CD14-positive monocyte (primary cell): ENCODE data around the gene DUSP28. TPM values are rescaled to one million over a fixed set of nuclear protein-coding genes. Genes with fewer than 3 reads are reported as not detected.

ENCODE experiments used
- DNase-seq, 3 donors: peaks; one replicate each; pipeline ENCODE4 v3.0.0-alpha.2; 2011 to 2022
- H2AFZ ChIP-seq: 2 replicates; pipeline ENCODE4 v1.6.0; 2012; ENCODE audit warnings: mild to moderate bottlenecking, low read depth, low read length, inconsistent platforms; ENCODE audit not compliant: insufficient read depth, poor library complexity, severe bottlenecking
- H3K27ac ChIP-seq, 2 donors: 1 replicate in 1 of 2; 2 replicates in 1 of 2; pipeline ENCODE4 v1.5.1; 2012 to 2013; ENCODE audit warnings: low read length in 2 of 2, control low read depth in 1 of 2, inconsistent platforms in 1 of 2, low read depth in 1 of 2, mild to moderate bottlenecking in 1 of 2
- H3K27me3 ChIP-seq, 2 donors: one replicate each; pipeline versions ENCODE4 v1.6.0 to v1.6.1; 2011 to 2013; ENCODE audit warnings: low read length in 2 of 2; ENCODE audit not compliant: control insufficient read depth in 2 of 2, insufficient read depth in 2 of 2
- H3K36me3 ChIP-seq, 2 donors: replicated peaks in 1 of 2; 1 replicate in 1 of 2; 2 replicates in 1 of 2; pipeline versions ENCODE4 v1.5.1 to v1.6.1; 2012 to 2013; ENCODE audit warnings: low read length in 2 of 2, control low read depth in 1 of 2, inconsistent platforms in 1 of 2, mild to moderate bottlenecking in 1 of 2; ENCODE audit not compliant: insufficient read depth in 2 of 2, control insufficient read depth in 1 of 2
- H3K4me1 ChIP-seq, 2 donors: 1 replicate in 1 of 2; 2 replicates in 1 of 2; pipeline versions ENCODE4 v1.5.1 to v1.6.1; 2012 to 2013; ENCODE audit warnings: low read length in 2 of 2, control low read depth in 1 of 2, inconsistent platforms in 1 of 2, mild to moderate bottlenecking in 1 of 2, moderate library complexity in 1 of 2; ENCODE audit not compliant: insufficient read depth in 2 of 2, control insufficient read depth in 1 of 2
- H3K4me2 ChIP-seq: replicated peaks from 2 replicates; pipeline ENCODE3; 2012; ENCODE audit warnings: low read length, moderate library complexity, mild to moderate bottlenecking; ENCODE audit not compliant: poor library complexity, severe bottlenecking; ENCODE audit errors: extremely low read depth
- H3K4me3 ChIP-seq, 3 experiments: fragments of 200-600 bp in 1 of 3; sonication (generic) in 1 of 3; replicated peaks in 1 of 3; 1 replicate in 2 of 3; 2 replicates in 1 of 3; pipeline ENCODE4 v1.5.1; 2011 to 2013; ENCODE audit warnings: low read length in 3 of 3, mild to moderate bottlenecking in 3 of 3, control low read depth in 2 of 3, low read depth in 2 of 3, inconsistent platforms in 1 of 3, moderate library complexity in 1 of 3
- H3K79me2 ChIP-seq: 2 replicates; pipeline ENCODE4 v1.6.0; 2012; ENCODE audit warnings: mild to moderate bottlenecking, control low read depth, inconsistent platforms, low read length, moderate library complexity; ENCODE audit not compliant: insufficient read depth
- H3K9ac ChIP-seq: 2 replicates; pipeline ENCODE4 v1.6.0; 2017; ENCODE audit warnings: low read length, mild to moderate bottlenecking; ENCODE audit not compliant: insufficient read depth, poor library complexity, severe bottlenecking
- H3K9me3 ChIP-seq, 2 donors: replicated peaks in 1 of 2; 1 replicate in 1 of 2; 2 replicates in 1 of 2; pipeline versions ENCODE4 v1.5.1 to v1.6.1; 2012 to 2013; ENCODE audit warnings: low read length in 2 of 2, control low read depth in 1 of 2; ENCODE audit not compliant: control insufficient read depth in 1 of 2, insufficient read depth in 1 of 2
- H4K20me1 ChIP-seq: 2 replicates; pipeline ENCODE4 v1.6.0; 2012; ENCODE audit warnings: mild to moderate bottlenecking, low read length, control low read depth, moderate library complexity; ENCODE audit not compliant: insufficient read depth
- H3K27ac Mint-ChIP-seq, 7 donors: one replicate each; pipeline ENCODE4 v1.8.0; 2020; ENCODE audit warnings: mild to moderate bottlenecking in 7 of 7, mixed read lengths in 7 of 7, moderate library complexity in 6 of 7, inconsistent platforms in 2 of 7
- H3K27me3 Mint-ChIP-seq, 3 donors: one replicate each; pipeline ENCODE4 v1.8.0; 2021 to 2022; ENCODE audit warnings: low read depth in 3 of 3, mild to moderate bottlenecking in 3 of 3, mixed read lengths in 3 of 3, moderate library complexity in 3 of 3, inconsistent platforms in 1 of 3
- H3K36me3 Mint-ChIP-seq, 2 donors: one replicate each; pipeline ENCODE4 v1.8.0; 2020; ENCODE audit warnings: mixed read lengths in 2 of 2, inconsistent platforms in 1 of 2, mild to moderate bottlenecking in 1 of 2
- H3K4me1 Mint-ChIP-seq: one replicate; pipeline ENCODE4 v1.8.0; 2020; ENCODE audit warnings: mild to moderate bottlenecking, mixed read lengths
- H3K4me3 Mint-ChIP-seq, 2 donors: one replicate each; pipeline ENCODE4 v1.8.0; 2020; ENCODE audit warnings: mild to moderate bottlenecking in 2 of 2, mixed read lengths in 2 of 2, moderate library complexity in 1 of 2
- H3K9me3 Mint-ChIP-seq, 7 donors: one replicate each; pipeline ENCODE4 v1.8.0; 2020 to 2022; ENCODE audit warnings: mixed read lengths in 7 of 7, mild to moderate bottlenecking in 6 of 7, moderate library complexity in 6 of 7, inconsistent platforms in 2 of 7
- CTCF ChIP-seq: fragments of 200-600 bp; IDR thresholded peaks from one replicate; pipeline ENCODE4 v1.8.0; 2022; ENCODE audit warnings: antibody characterized with exemption, mild to moderate bottlenecking
- WGBS: methylation state at CpG from one replicate; pipeline ENCODE4 v1.1.5; 2013; ENCODE audit warnings: missing lambda C conversion rate; ENCODE audit not compliant: insufficient coverage; 5-methylcytosine and 5-hydroxymethylcytosine counted together
- intact Hi-C, 2 donors: fragments of 100-400 bp; cut with micrococcal nuclease; formaldehyde crosslinking; loops; one replicate each; pipeline versions ENCODE4 v1.15.0 to v1.15.1; 2023
- polyA plus RNA-seq, 3 donors: library from polyadenylated mRNA; depleted of rRNA in 1 of 3; unstranded in 2 of 3; stranded (reverse) in 1 of 3; fragments of 300-500 nt in 2 of 3; fragments of >200 nt in 1 of 3; fragmentation: Illumina TruSeq in 2 of 3; gene quantifications; 1 replicate in 2 of 3; 2 replicates in 1 of 3; pipeline ENCODE4 v1.2.3, GENCODE V29; 2012 to 2021

Gene DUSP28
- polyA plus RNA-seq, 3 donors: 10.8 to 17.7 (median 17.1) TPM

GRCh38 chr2:240557808-240558207 lies 2.3 kb upstream of the DUSP28 start, which contains the start of gene ANKMY1:
ANKMY1 (minus strand) TSS chr2:240557988; CDS start chr2:240557335, 653 bp downstream.
- H3K4me1 Mint-ChIP-seq: peaks cover 46% of the 10 kb centered on the region
- H3K4me3 ChIP-seq: peak within 1 kb of the TSS in 1 of 3 experiments; percentile 63
- no peak within 1 kb of the TSS for H2AFZ ChIP-seq

GRCh38 chr2:240558236-240558761 lies 1.9 kb upstream of the DUSP28 start:
- intact Hi-C loops: loop anchor here in 1 of 2 donors (5.0 kb wide), 1 partner anchor 41 kb away; no protein-coding TSS in a partner anchor
- Histone ChIP-seq H3K9me3 (no peaks in the 10 kb centered on the region), H3K4me1 (peaks cover 52 to 67% of the 10 kb centered on the region in 2 donors), H3K36me3 (peaks cover 5 to 28% of the 10 kb centered on the region in 2 donors), H3K79me2 (peaks cover 71% of the 10 kb centered on the region), H3K9ac (no peak overlapping the region), H2AFZ (no peak overlapping the region), H3K27ac (no peak overlapping the region), H3K4me2 (peak overlapping the region; percentile 66), H3K4me3 (peak overlapping the region in 1 of 3 experiments; percentile 63), H4K20me1 (peaks cover 53% of the 10 kb centered on the region), H3K27me3 (no peaks in the 10 kb centered on the region)
- Mint-ChIP-seq H3K4me1 (peaks cover 51% of the 10 kb centered on the region), H3K9me3 (peaks cover 0 to 4% (median 0%) of the 10 kb centered on the region in 7 donors), H3K27me3 (peaks cover 0 to 7% (median 4%) of the 10 kb centered on the region in 3 donors), H3K27ac (peak overlapping the region in 4 of 7 donors; percentile 32 to 84 (median 68)), H3K36me3 (peaks cover 36 to 45% of the 10 kb centered on the region in 2 donors), H3K4me3 (peak overlapping the region in 1 of 2 donors; percentile 78)
- no peak for TF ChIP-seq CTCF
- DNase-seq: no peak
- 85% methylated on average over 18 of the region's 18 CpGs for WGBS

More at GRCh38 chr2:240557808-240558207, 2.3 kb upstream of the DUSP28 start, which contains the start of gene ANKMY1:
- H3K27me3 Mint-ChIP-seq: peaks cover 0 to 7% (median 4%) of the 10 kb centered on the region in 3 donors
- Histone ChIP-seq H3K9ac (peak within 1 kb of the TSS; percentile 15), H4K20me1 (peaks cover 53% of the 10 kb centered on the region), H3K36me3 (peaks cover 10 to 33% of the 10 kb centered on the region in 2 donors), H3K27ac (no peak within 1 kb of the TSS), H3K27me3 (no peaks in the 10 kb centered on the region), H3K4me1 (peaks cover 47 to 62% of the 10 kb centered on the region in 2 donors), H3K9me3 (no peaks in the 10 kb centered on the region), H3K4me2 (peak within 1 kb of the TSS; percentile 66), H3K79me2 (peaks cover 71% of the 10 kb centered on the region)
- peaks cover 40 to 45% of the 10 kb centered on the region in 2 donors for H3K36me3 Mint-ChIP-seq
- peaks cover 0 to 4% (median 0%) of the 10 kb centered on the region in 7 donors for H3K9me3 Mint-ChIP-seq
- intact Hi-C loops: loop anchor here in 1 of 2 donors (5.0 kb wide), 1 partner anchor 41 kb away; no protein-coding TSS in a partner anchor
- no peak for TF ChIP-seq CTCF
- peak within 1 kb of the TSS in 5 of 7 donors; percentile 19 to 84 (median 62) for H3K27ac Mint-ChIP-seq
- 7% methylated on average over 42 of the region's 47 CpGs for WGBS
- peak within 1 kb of the TSS; percentile 39 to 78 for H3K4me3 Mint-ChIP-seq
- peak; percentile 56 to 65 (median 59) for DNase-seq
